DMS53 (cell line): ENCODE results near the gene C15orf61.

Experiments
- DNase-seq: peaks from one replicate; lab custom pipeline; 2025; lab: John Stamatoyannopoulos, UW

C15orf61 gene

DNA sequence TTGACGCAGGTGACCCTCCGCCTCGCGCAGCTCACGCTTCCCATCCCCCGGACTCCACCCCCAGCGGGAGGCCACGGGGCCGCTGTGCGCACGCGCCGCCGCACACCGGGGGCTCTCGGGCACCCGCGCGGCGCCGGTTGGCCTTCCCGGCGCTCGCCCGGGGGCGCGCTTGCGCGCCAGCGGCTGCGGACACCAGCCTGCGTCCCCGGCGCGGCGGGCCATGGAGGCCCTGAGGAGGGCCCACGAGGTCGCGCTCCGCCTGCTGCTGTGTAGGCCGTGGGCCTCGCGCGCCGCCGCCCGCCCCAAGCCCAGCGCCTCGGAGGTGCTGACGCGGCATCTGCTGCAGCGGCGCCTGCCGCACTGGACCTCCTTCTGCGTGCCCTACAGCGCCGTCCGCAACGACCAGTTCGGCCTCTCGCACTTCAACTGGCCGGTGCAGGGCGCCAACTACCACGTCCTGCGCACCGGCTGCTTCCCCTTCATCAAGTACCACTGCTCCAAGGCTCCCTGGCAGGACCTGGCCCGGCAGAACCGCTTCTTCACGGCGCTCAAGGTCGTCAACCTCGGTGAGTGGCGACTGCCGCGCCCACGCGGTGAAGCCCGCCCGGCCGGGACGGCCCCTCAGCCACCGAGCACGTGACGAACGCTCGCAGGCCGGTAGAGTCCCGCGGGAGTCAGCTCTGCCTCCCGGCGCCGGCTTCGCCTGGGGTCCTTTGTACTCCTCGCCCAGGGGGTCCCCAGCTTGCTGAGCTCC, at the start of gene C15orf61:
C15orf61 (plus strand) TSS at position 103 of the 754 bp plus-strand sequence; CDS start at position 221, 118 bp downstream.
- peak; percentile 96 for DNase-seq

DNA sequence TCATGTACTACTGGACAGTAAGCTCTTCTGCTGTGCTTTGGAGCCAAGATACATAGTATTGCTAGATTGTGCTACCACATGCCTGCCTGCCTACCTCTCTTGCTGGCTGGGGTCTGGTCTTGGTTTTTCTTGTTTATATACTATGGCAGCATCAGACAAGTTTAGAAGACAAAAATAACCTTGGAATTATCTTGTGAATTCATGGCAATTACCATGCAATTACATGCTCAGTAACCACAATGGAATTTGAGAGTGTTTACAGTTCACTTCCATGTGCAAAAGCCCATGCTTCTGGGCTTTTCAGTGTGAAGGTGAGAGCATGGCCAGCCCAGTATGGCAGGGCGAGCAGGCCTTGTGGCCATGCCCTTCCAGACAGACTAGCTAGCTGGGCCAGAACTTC, 48.0 kb upstream of the C15orf61 start:
- no peak for DNase-seq

DNA sequence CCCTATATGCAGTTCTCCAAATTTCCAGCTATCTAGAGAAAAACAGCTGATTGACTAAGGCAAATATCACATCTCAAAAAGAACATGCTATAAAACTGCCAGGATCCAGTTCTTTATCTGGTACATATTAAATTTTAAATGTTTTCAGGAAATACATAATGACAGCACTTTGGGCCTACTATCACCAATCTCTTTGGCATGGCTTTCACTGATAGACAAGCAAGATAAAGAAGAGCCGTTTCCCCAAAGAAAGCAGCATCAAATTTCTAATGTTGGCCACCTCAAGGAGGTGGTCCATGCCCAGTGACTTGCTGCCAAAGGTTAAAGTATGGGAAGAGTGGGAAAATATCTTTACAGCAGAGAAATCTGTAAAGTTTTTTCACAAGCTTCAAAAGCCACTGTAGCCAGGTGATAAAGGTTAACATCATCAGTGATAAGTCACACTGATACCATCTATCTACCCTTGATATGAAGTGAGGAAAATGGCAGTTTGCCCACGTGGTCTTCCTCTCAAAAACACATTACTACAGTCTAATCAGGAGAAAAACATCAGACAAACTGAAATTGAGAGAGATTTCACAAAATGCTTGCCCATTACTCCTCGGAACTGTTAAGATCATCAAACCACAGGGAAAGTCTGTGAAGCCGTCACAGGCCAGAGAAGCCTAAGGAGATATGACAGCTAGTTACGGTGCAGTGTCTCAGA, 46.4 kb upstream of the C15orf61 start:
- DNase-seq = no peak

DNA sequence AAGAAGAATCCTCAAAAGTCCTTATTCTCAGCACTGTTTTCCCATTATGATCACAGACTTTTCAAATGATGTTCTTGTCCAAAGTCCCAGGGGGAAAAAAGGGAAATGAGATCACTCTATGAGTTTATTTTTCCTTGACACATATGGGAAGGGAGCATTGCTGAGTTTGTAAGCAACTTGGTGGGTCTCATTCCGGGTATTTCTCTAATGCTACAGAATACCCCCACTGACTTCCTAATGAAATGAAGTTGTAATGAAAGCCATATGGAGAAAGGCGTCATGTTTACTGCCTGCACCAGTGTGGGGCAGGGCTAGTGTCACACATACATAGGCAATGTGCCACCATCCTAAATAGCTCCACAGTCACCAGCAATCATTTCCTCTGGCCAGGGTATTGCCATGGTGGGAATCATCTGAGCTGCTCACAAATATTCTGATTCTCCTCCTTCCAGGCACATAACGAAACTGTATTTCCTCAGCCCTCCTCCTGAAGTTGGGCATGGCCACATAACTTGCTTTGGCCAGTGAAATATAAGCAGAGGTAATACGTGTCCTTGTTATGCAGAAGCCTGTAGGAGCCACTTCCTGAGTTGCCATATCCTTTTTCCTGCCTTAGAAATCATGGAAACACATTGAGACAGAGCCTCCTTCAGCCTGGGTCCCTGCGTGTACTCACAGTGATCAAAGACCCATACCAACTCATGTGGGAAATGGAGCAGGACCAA, 41.0 kb upstream of the C15orf61 start:
- DNase-seq = no peak

GRCh38 chr15:67480741-67481140, 40.2 kb upstream of the C15orf61 start:
- DNase-seq = no peak

- no peak for DNase-seq
These were observed 39.3 kb upstream of the C15orf61 start for GRCh38 chr15:67481680-67482079.

GRCh38 chr15:67495585-67495984, 25.3 kb upstream of the C15orf61 start:
- no peak for DNase-seq

DNA sequence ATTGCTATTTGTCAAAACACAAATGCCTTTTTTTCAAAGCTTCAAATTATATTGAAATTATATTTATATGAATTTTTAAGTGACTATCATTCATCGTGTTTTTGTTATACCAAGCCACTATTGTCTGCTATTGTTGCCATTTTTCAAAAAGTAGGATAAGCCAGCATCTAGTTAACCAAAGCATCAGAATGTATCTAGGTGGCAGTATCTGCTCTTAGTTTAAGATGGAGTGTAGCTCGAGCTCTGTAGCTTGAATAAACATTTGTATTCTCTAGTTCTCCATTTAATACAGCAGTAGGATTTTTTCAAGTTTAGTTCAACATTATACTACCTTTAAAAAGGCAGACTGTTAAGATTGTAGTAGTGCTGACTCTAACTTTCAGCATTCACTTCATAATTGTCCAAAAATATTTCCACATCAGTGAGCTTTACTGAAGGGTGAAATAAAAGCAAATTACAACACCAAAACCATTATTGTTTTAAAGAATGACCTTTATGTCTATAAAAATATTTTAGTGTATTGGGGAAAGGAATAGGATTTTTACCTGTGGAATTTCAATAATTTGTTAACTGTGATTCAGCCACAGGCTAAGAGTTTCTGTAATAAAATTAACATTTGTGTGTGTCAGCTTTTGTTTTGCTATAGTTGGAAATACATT, 19.6 kb upstream of the C15orf61 start:
- DNase-seq = peak; percentile 38

- no peak for DNase-seq
These were observed 19.0 kb upstream of the C15orf61 start for GRCh38 chr15:67501836-67502461.

- no peak for DNase-seq
These were observed 16.9 kb upstream of the C15orf61 start for GRCh38 chr15:67504056-67504455.

- DNase-seq = no peak
These were observed 16.1 kb upstream of the C15orf61 start for GRCh38 chr15:67504796-67505195.

GRCh38 chr15:67505675-67506572, 15.0 kb upstream of the C15orf61 start:
- no peak for DNase-seq

DNA sequence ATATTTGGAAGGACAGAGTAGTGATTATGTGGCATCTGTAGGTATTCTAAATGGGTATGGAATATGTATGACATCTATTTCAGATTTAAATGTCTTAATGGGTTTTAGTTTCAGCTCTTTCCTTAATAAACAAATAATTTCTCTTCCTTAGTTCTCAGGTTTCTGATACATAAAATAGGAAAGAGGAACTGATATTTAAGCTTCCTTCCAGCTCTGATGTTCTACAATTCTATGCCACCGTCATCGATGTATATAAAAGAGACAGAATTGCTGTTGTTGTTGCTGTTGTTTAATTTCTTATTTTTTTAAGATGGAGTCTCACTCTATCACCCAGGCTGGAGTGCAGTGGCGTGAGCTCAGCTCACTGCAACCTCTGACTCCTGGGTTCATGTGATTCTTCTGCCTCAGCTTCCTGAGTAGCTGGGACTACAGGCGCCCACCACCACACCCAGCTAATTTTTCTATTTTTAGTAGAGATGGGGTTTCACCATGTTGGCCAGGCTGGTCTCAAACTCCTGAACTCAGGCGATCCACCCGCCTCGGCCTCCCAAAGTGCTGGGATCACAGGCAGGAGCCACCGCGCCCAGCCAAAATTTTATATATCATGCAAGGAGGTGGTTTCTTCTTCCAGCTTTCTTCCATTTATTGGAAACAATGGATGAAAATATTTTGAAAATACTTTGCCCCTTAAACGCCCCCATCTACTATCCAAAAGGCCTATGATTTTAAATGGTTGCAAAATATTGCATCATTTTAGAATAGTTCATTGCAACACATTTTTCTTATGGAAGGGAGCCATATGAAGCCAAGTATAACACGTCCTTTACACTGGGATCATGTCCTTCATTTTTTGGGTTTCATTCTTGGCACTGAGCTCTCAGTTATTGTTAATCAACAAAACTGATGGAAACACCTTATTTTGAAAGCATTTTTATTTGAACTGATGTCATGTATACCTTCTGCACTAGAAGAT, 13.9 kb upstream of the C15orf61 start:
- DNase-seq = no peak

- no peak for DNase-seq
These were observed 12.5 kb upstream of the C15orf61 start for GRCh38 chr15:67508407-67508806.

DNA sequence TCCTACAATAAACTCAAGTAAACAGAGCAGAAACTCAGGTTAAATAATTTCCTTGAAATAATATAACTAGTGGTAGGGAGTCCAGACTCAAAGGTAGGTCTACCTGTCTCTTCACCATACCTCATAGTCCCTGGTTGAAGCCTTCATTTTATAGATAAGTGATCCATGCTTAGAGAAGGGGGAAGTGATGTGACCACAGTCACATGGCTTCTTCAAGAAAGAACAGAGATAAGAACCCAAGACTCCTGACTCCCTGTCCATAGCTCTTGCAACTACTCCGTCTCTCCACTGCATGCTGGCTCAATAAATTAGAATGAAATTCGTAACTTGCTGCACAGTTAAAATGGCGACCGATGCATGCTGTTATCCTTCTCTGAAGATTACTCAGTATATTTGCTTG, 11.0 kb upstream of the C15orf61 start:
- no peak for DNase-seq

- DNase-seq = no peak
These were observed 10.2 kb upstream of the C15orf61 start for GRCh38 chr15:67510597-67511190.

DNA sequence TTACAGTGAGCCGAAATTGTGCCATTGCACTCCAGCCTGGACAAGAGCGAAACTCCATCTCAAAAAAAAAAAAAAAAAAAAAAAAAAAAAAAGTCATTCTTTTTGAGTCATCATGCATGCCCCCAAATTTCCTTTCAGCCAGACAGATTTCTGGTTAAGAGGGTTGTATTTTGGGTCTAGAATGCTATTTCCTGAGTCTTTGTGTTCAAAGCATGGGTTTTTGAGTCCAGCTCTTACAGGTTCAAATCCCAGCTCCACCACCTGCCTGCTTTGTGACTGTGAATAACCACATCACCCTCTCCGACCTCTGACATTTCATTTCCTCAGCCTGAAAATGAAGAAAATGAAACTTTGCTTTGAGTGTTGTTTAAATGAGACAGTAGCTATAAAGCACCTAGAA, 9.3 kb upstream of the C15orf61 start:
- no peak for DNase-seq

DNA sequence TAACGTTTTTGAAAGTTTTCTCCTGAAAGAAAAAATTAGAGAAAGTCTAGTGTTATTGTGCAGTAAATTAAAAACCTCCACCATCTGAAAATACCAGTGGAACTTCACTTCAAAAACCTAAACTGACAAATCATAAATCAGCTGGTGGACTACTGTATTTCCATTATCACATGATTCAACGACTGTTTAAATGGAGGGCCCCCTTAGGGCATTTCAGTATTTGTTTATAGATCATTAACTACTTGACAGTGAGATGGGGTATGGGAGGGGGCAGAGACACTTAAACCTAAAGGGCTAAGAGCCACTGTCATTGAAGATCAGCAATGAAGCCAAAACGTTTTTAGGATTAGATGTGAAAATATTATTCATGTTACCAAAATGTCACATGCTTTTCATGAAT, 8.8 kb upstream of the C15orf61 start:
- DNase-seq = no peak
